CD14-positive monocyte (primary cell): ENCODE measurements around the gene MUC7. TPM values are rescaled to one million over a fixed set of nuclear protein-coding genes. Genes with fewer than 3 reads are reported as not detected.

Experiments
- DNase-seq, 3 donors: peaks; one replicate each; pipeline ENCODE4 v3.0.0-alpha.2; 2011 to 2022
- H2AFZ ChIP-seq: 2 replicates; pipeline ENCODE4 v1.6.0; 2012; ENCODE audit warnings: mild to moderate bottlenecking, low read depth, low read length, inconsistent platforms; ENCODE audit not compliant: insufficient read depth, poor library complexity, severe bottlenecking
- H3K27ac ChIP-seq, 2 donors: 1 replicate in 1 of 2; 2 replicates in 1 of 2; pipeline ENCODE4 v1.5.1; 2012 to 2013; ENCODE audit warnings: low read length in 2 of 2, control low read depth in 1 of 2, inconsistent platforms in 1 of 2, low read depth in 1 of 2, mild to moderate bottlenecking in 1 of 2
- H3K27me3 ChIP-seq, 2 donors: one replicate each; pipeline versions ENCODE4 v1.6.0 to v1.6.1; 2011 to 2013; ENCODE audit warnings: low read length in 2 of 2; ENCODE audit not compliant: control insufficient read depth in 2 of 2, insufficient read depth in 2 of 2
- H3K36me3 ChIP-seq, 2 donors: replicated peaks in 1 of 2; 1 replicate in 1 of 2; 2 replicates in 1 of 2; pipeline versions ENCODE4 v1.5.1 to v1.6.1; 2012 to 2013; ENCODE audit warnings: low read length in 2 of 2, control low read depth in 1 of 2, inconsistent platforms in 1 of 2, mild to moderate bottlenecking in 1 of 2; ENCODE audit not compliant: insufficient read depth in 2 of 2, control insufficient read depth in 1 of 2
- H3K4me1 ChIP-seq, 2 donors: 1 replicate in 1 of 2; 2 replicates in 1 of 2; pipeline versions ENCODE4 v1.5.1 to v1.6.1; 2012 to 2013; ENCODE audit warnings: low read length in 2 of 2, control low read depth in 1 of 2, inconsistent platforms in 1 of 2, mild to moderate bottlenecking in 1 of 2, moderate library complexity in 1 of 2; ENCODE audit not compliant: insufficient read depth in 2 of 2, control insufficient read depth in 1 of 2
- H3K4me2 ChIP-seq: replicated peaks from 2 replicates; pipeline ENCODE3; 2012; ENCODE audit warnings: low read length, moderate library complexity, mild to moderate bottlenecking; ENCODE audit not compliant: poor library complexity, severe bottlenecking; ENCODE audit errors: extremely low read depth
- H3K4me3 ChIP-seq, 3 experiments: fragments of 200-600 bp in 1 of 3; sonication (generic) in 1 of 3; replicated peaks in 1 of 3; 1 replicate in 2 of 3; 2 replicates in 1 of 3; pipeline ENCODE4 v1.5.1; 2011 to 2013; ENCODE audit warnings: low read length in 3 of 3, mild to moderate bottlenecking in 3 of 3, control low read depth in 2 of 3, low read depth in 2 of 3, inconsistent platforms in 1 of 3, moderate library complexity in 1 of 3
- H3K79me2 ChIP-seq: 2 replicates; pipeline ENCODE4 v1.6.0; 2012; ENCODE audit warnings: mild to moderate bottlenecking, control low read depth, inconsistent platforms, low read length, moderate library complexity; ENCODE audit not compliant: insufficient read depth
- H3K9ac ChIP-seq: 2 replicates; pipeline ENCODE4 v1.6.0; 2017; ENCODE audit warnings: low read length, mild to moderate bottlenecking; ENCODE audit not compliant: insufficient read depth, poor library complexity, severe bottlenecking
- H3K9me3 ChIP-seq, 2 donors: replicated peaks in 1 of 2; 1 replicate in 1 of 2; 2 replicates in 1 of 2; pipeline versions ENCODE4 v1.5.1 to v1.6.1; 2012 to 2013; ENCODE audit warnings: low read length in 2 of 2, control low read depth in 1 of 2; ENCODE audit not compliant: control insufficient read depth in 1 of 2, insufficient read depth in 1 of 2
- H4K20me1 ChIP-seq: 2 replicates; pipeline ENCODE4 v1.6.0; 2012; ENCODE audit warnings: mild to moderate bottlenecking, low read length, control low read depth, moderate library complexity; ENCODE audit not compliant: insufficient read depth
- H3K27ac Mint-ChIP-seq, 7 donors: one replicate each; pipeline ENCODE4 v1.8.0; 2020; ENCODE audit warnings: mild to moderate bottlenecking in 7 of 7, mixed read lengths in 7 of 7, moderate library complexity in 6 of 7, inconsistent platforms in 2 of 7
- H3K27me3 Mint-ChIP-seq, 3 donors: one replicate each; pipeline ENCODE4 v1.8.0; 2021 to 2022; ENCODE audit warnings: low read depth in 3 of 3, mild to moderate bottlenecking in 3 of 3, mixed read lengths in 3 of 3, moderate library complexity in 3 of 3, inconsistent platforms in 1 of 3
- H3K36me3 Mint-ChIP-seq, 2 donors: one replicate each; pipeline ENCODE4 v1.8.0; 2020; ENCODE audit warnings: mixed read lengths in 2 of 2, inconsistent platforms in 1 of 2, mild to moderate bottlenecking in 1 of 2
- H3K4me1 Mint-ChIP-seq: one replicate; pipeline ENCODE4 v1.8.0; 2020; ENCODE audit warnings: mild to moderate bottlenecking, mixed read lengths
- H3K4me3 Mint-ChIP-seq, 2 donors: one replicate each; pipeline ENCODE4 v1.8.0; 2020; ENCODE audit warnings: mild to moderate bottlenecking in 2 of 2, mixed read lengths in 2 of 2, moderate library complexity in 1 of 2
- H3K9me3 Mint-ChIP-seq, 7 donors: one replicate each; pipeline ENCODE4 v1.8.0; 2020 to 2022; ENCODE audit warnings: mixed read lengths in 7 of 7, mild to moderate bottlenecking in 6 of 7, moderate library complexity in 6 of 7, inconsistent platforms in 2 of 7
- WGBS: methylation state at CpG from one replicate; pipeline ENCODE4 v1.1.5; 2013; ENCODE audit warnings: missing lambda C conversion rate; ENCODE audit not compliant: insufficient coverage; 5-methylcytosine and 5-hydroxymethylcytosine counted together
- intact Hi-C, 2 donors: fragments of 100-400 bp; cut with micrococcal nuclease; formaldehyde crosslinking; loops; one replicate each; pipeline versions ENCODE4 v1.15.0 to v1.15.1; 2023
- polyA plus RNA-seq, 3 donors: library from polyadenylated mRNA; depleted of rRNA in 1 of 3; unstranded in 2 of 3; stranded (reverse) in 1 of 3; fragments of 300-500 nt in 2 of 3; fragments of >200 nt in 1 of 3; fragmentation: Illumina TruSeq in 2 of 3; gene quantifications; 1 replicate in 2 of 3; 2 replicates in 1 of 3; pipeline ENCODE4 v1.2.3, GENCODE V29; 2012 to 2021
- TF ChIP-seq, protein P1 (sequence below): fragments of 200-600 bp; IDR thresholded peaks from one replicate; pipeline ENCODE4 v1.8.0; 2022; ENCODE audit warnings: antibody characterized with exemption, mild to moderate bottlenecking

MUC7 gene
- polyA plus RNA-seq, 3 donors, result not detected

DNA sequence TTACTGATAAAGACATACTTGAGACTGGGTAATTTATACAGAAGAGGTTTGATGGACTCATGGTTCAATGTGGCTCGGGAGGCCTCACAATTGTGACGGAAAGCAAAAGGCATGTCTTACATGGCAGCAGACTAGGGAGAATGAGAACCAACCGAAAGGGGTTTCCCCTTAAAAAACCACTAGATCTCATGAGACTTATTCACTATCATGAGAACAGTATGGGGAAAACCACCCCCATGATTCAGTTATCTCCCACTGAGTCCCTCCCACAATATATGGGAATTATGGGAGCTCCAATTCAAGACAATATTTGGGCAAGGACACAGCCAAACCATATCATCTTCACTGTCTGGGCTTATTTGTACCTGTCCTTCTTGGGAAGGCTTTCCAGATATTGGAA, 22.8 kb upstream of the MUC7 start:
- H4K20me1 ChIP-seq, result no peaks in the 10 kb centered on the region
- no peak overlapping the region for H3K9ac ChIP-seq
- H3K79me2 ChIP-seq, result no peaks in the 10 kb centered on the region
- H3K36me3 ChIP-seq, result no peaks in the 10 kb centered on the region
- H3K9me3 ChIP-seq, result peaks cover 0 to 22% of the 10 kb centered on the region in 2 donors
- WGBS, result no CpG with 5 or more reads among the region's 3 CpGs
- H3K4me3 Mint-ChIP-seq, result no peak overlapping the region
- no peak overlapping the region for H3K4me3 ChIP-seq
- H3K4me2 ChIP-seq, result no peak overlapping the region
- no peak overlapping the region for H2AFZ ChIP-seq
- TF ChIP-seq, protein P1, sequence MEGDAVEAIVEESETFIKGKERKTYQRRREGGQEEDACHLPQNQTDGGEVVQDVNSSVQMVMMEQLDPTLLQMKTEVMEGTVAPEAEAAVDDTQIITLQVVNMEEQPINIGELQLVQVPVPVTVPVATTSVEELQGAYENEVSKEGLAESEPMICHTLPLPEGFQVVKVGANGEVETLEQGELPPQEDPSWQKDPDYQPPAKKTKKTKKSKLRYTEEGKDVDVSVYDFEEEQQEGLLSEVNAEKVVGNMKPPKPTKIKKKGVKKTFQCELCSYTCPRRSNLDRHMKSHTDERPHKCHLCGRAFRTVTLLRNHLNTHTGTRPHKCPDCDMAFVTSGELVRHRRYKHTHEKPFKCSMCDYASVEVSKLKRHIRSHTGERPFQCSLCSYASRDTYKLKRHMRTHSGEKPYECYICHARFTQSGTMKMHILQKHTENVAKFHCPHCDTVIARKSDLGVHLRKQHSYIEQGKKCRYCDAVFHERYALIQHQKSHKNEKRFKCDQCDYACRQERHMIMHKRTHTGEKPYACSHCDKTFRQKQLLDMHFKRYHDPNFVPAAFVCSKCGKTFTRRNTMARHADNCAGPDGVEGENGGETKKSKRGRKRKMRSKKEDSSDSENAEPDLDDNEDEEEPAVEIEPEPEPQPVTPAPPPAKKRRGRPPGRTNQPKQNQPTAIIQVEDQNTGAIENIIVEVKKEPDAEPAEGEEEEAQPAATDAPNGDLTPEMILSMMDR, result no peak
- no peaks in the 10 kb centered on the region for H3K36me3 Mint-ChIP-seq
- no peaks in the 10 kb centered on the region for H3K4me1 Mint-ChIP-seq
- H3K27ac ChIP-seq, result no peak overlapping the region
- peaks cover 0 to 6% (median 2%) of the 10 kb centered on the region in 7 donors for H3K9me3 Mint-ChIP-seq
- H3K4me1 ChIP-seq, result no peaks in the 10 kb centered on the region
- no peak overlapping the region for H3K27ac Mint-ChIP-seq
- intact Hi-C loops, result no loop called here
- H3K27me3 Mint-ChIP-seq, result no peaks in the 10 kb centered on the region
- no peak for DNase-seq
- H3K27me3 ChIP-seq, result no peaks in the 10 kb centered on the region

DNA sequence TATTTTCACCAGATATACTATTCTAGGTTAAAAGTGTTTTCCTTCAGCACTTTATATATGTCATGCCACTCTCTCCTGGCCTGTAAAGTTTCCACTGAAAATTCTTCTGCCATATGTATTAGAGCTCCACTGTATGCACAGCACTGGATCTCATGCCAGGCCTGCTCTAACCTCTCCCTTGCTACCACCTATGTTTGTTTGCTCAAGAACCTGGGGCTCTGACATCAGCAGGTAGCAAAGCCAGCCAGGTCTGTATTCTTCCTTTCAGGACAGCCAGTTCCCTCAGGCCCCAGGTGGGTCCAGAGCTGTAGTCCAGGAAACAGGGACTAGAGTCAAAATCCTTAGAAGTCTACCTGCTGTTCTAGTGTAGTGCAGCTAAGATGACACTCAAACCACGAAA, 19.1 kb upstream of the MUC7 start:
- DNase-seq, result no peak
- H3K4me1 ChIP-seq, result no peaks in the 10 kb centered on the region
- H3K36me3 Mint-ChIP-seq, result no peaks in the 10 kb centered on the region
- peaks cover 0 to 8% (median 3%) of the 10 kb centered on the region in 7 donors for H3K9me3 Mint-ChIP-seq
- H3K79me2 ChIP-seq, result no peaks in the 10 kb centered on the region
- TF ChIP-seq, protein P1, result no peak
- no peaks in the 10 kb centered on the region for H3K27me3 Mint-ChIP-seq
- no peaks in the 10 kb centered on the region for H4K20me1 ChIP-seq
- peaks cover 0 to 23% of the 10 kb centered on the region in 2 donors for H3K9me3 ChIP-seq
- H3K27ac ChIP-seq, result no peak overlapping the region
- no peak overlapping the region for H3K27ac Mint-ChIP-seq
- no peak overlapping the region for H2AFZ ChIP-seq
- no peak overlapping the region for H3K4me2 ChIP-seq
- H3K27me3 ChIP-seq, result no peaks in the 10 kb centered on the region
- H3K4me1 Mint-ChIP-seq, result no peaks in the 10 kb centered on the region
- intact Hi-C loops, result no loop called here
- H3K4me3 Mint-ChIP-seq, result no peak overlapping the region
- H3K4me3 ChIP-seq, result no peak overlapping the region
- H3K36me3 ChIP-seq, result no peaks in the 10 kb centered on the region
- WGBS, result no CpG with 5 or more reads among the region's 1 CpG
- H3K9ac ChIP-seq, result no peak overlapping the region
